SJCRH30 (cell line): ENCODE data around the gene CNNM2. TPM values are rescaled to one million over a fixed set of nuclear protein-coding genes. Genes with fewer than 3 reads are reported as not detected.
A peak's percentile ranks its signal among the peaks of the same experiment; 100 is the strongest.
"Not testable (repeated sequence)": the region's sequence is repeated elsewhere in the genome, so short reads cannot be mapped to it uniquely, and the experiment has no call there.

Source experiments
- DNase-seq, 2 experiments: peaks; one replicate each; pipeline ENCODE4 v3.0.0-alpha.2; 2015 to 2020
- H3K27ac ChIP-seq: fragments of 250-450 bp; sonication (Bioruptor Pico); 2 replicates; pipeline ENCODE4 v1.5.1; 2020; ENCODE audit warnings: mild to moderate bottlenecking, moderate library complexity
- H3K27me3 ChIP-seq: fragments of 250-450 bp; sonication (Bioruptor Pico); 2 replicates; pipeline ENCODE4 v1.5.1; 2020; ENCODE audit warnings: mild to moderate bottlenecking, moderate library complexity
- H3K36me3 ChIP-seq: fragments of 250-450 bp; sonication (Bioruptor Pico); 2 replicates; pipeline ENCODE4 v1.5.1; 2020; ENCODE audit warnings: mild to moderate bottlenecking, moderate library complexity
- H3K4me1 ChIP-seq: fragments of 250-450 bp; sonication (Bioruptor Pico); 2 replicates; pipeline ENCODE4 v1.5.1; 2020; ENCODE audit warnings: mild to moderate bottlenecking, moderate library complexity
- H3K4me3 ChIP-seq: fragments of 250-450 bp; sonication (Bioruptor Pico); 2 replicates; pipeline ENCODE4 v1.5.1; 2020; ENCODE audit warnings: mild to moderate bottlenecking, moderate library complexity
- H3K9me3 ChIP-seq: fragments of 250-450 bp; sonication (Bioruptor Pico); replicated peaks from 2 replicates; pipeline ENCODE4 v1.5.1; 2020; ENCODE audit warnings: mild to moderate bottlenecking, moderate library complexity
- total RNA-seq: library from RNA; depleted of rRNA; stranded (reverse); fragments of >200 nt; shearing (Covaris generic); gene quantifications from 2 replicates; pipeline ENCODE4 v1.2.3, GENCODE V29; 2014

The CNNM2 gene
- total RNA-seq, 1 experiment from 2014 or later = 4.9 TPM

DNA sequence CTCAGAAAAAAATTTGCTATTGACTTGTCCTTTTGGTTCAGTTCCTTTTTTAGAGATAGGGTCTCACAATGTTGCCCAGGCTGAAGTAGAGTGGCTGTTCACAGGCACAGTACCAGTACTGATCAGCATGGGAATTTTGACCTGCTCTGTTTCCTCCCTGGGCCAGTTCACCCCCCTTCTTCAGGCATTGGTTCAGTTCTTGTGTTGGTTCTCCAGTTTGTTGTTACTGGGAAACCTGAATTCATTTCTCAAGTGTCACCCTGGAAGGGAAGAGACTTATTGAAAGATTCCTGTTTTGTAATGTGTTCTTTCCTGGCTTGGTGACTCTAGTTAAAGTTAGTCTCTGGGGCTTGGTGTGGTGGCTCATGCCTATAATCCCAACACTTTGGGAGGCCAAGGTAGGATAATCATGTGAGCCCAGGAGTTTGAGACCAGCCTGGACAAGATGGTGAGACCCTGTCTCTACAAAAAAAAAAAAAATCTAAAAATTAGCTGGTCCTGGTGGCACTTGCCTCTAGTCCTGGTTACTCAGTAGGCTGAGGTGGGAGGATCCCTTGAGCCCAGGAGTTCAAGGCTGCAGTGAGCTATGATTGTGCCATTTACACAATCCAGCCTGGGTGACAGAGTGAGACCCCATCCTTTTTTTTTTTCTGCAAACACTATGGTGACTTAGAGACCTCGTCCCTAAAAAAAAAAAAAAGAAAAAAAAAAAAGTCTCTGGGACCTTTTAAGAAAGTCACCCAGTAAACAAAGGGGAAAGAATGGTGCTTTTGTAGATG is 52.7 kb downstream of the CNNM2 start:
- DNase-seq = no peak
- Histone ChIP-seq H3K4me3 (no peak overlapping the region), H3K4me1 (no peaks in the 10 kb centered on the region), H3K27me3 (no peaks in the 10 kb centered on the region), H3K36me3 (no peaks in the 10 kb centered on the region), H3K9me3 (no peaks in the 10 kb centered on the region), H3K27ac (no peak overlapping the region)

DNA sequence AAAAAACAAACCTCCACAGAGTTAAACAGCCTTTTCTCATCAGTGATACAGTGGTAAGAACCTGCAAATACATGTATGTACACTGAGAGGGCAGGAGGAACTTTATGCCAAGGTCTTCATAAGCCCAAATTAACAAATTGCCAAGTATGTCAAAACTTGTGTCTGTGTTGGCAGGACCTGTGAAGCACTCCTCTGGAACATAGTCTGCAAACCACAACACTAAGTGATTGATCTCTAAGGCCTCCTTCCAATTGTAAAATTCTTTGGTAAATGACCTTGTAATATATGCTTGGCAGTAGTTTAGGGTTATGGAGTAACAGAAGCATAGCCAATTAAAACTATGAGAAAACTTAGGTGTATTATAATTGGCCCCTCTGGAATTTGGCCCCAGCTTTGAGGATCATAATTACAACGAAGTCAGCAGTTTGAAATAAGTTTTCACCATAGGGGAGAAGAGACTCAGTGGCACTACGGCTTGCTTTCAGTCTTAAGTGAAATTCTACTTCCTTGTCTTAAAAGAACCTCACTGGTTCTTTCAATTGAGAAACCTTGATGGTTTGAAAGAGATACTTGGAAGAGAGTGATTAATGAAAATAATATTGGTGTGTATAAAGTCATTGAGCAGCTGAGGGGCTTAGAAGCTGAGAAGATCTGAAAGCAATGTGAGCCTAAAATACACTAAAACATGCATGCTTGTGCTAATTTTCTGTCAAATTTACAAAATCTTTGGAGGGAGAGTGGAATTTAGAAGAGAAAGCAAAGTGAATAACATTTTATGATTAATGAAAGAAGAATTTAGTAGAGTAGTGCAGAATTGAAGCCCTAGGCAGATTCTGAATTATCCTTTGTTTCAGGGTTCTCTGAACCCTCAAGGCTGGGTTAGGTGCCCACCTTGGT is 57.6 kb downstream of the CNNM2 start:
- no peaks in the 10 kb centered on the region for H3K9me3 ChIP-seq
- no peaks in the 10 kb centered on the region for H3K27me3 ChIP-seq
- no peaks in the 10 kb centered on the region for H3K36me3 ChIP-seq
- H3K27ac ChIP-seq = no peak overlapping the region
- H3K4me3 ChIP-seq = no peak overlapping the region
- H3K4me1 ChIP-seq = no peaks in the 10 kb centered on the region
- no peak for DNase-seq

GRCh38 chr10:102976380-102976726 is 58.3 kb downstream of the CNNM2 start:
- not testable (repeated sequence) for H3K36me3 ChIP-seq, H3K27ac ChIP-seq, H3K9me3 ChIP-seq, H3K27me3 ChIP-seq, DNase-seq, H3K4me1 ChIP-seq, H3K4me3 ChIP-seq

DNA sequence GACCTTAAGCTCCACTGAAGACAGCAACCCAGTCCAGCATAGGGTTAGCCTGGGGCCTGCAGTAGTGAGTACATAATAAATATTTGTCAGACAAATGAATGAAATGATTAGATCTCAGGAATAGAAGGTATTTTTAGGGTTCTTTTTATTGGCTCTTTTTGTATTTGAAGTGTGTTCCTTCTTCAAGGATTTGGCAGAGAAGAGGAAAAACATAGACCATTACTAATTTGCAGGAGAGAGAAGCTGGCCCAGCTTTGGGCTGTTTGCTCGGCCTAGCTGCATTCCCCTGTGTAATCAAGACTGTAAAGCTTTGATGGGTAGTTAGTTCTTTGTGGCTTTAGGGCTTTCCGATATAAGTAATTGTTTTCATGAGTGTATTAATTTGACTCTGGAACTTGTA is 64.2 kb downstream of the CNNM2 start:
- no peaks in the 10 kb centered on the region for H3K9me3 ChIP-seq
- no peak overlapping the region for H3K27ac ChIP-seq
- no peaks in the 10 kb centered on the region for H3K27me3 ChIP-seq
- H3K4me3 ChIP-seq = no peak overlapping the region
- DNase-seq = peak in 1 of 2 experiments; percentile 6
- no peaks in the 10 kb centered on the region for H3K36me3 ChIP-seq
- no peaks in the 10 kb centered on the region for H3K4me1 ChIP-seq

DNA sequence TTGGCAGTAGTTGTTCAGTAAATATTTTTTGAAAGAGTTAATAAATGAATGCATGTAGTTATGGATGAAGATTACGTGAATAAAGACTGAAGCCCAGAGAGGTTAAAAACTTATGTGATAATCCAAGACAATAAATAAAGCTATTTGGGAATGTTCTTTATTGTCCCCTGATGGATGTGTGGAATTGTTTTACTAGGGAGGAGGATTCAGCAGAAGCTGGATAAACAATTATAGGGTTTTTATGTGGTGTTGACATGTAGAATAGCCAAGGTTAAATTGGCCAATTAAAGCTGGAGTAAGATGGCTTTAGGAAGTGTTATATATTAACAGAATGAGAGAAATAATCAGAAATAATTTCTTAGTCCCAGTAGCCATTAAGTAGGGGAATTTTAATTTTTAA is 66.0 kb downstream of the CNNM2 start:
- Histone ChIP-seq H3K4me1 (no peaks in the 10 kb centered on the region), H3K27me3 (no peaks in the 10 kb centered on the region), H3K36me3 (no peaks in the 10 kb centered on the region), H3K27ac (no peak overlapping the region), H3K9me3 (no peaks in the 10 kb centered on the region), H3K4me3 (no peak overlapping the region)
- DNase-seq = no peak

DNA sequence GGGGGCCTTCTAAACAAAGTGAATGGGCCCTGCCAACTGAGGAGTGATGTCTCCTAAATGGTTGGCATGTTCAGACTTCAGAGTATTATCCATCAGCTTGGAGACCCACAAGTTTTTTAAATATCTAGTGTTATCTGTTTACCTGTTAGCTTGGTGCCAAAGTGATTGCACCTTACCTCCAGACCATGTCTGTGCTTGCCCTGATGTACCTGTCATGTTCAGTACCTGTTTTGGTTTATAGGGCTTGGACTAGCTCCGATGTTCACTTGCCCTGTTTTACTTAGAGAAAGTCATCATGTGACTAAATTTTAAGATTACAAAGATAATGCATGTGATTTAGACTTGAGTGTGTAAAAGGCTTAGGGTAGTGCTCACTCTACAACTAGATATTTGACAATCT is 67.7 kb downstream of the CNNM2 start:
- Histone ChIP-seq H3K4me3 (no peak overlapping the region), H3K27ac (no peak overlapping the region), H3K27me3 (no peaks in the 10 kb centered on the region), H3K9me3 (no peaks in the 10 kb centered on the region), H3K36me3 (no peaks in the 10 kb centered on the region), H3K4me1 (0 out of 2 replicates have a peak, but pooled peaks cover 4% of the 10 kb centered on the region)
- DNase-seq = no peak

- no peaks in the 10 kb centered on the region for H3K36me3 ChIP-seq
- H3K4me3 ChIP-seq = no peak overlapping the region
- H3K9me3 ChIP-seq = no peaks in the 10 kb centered on the region
- no peak overlapping the region for H3K27ac ChIP-seq
- 0 out of 2 replicates have a peak, but pooled peaks cover 4% of the 10 kb centered on the region for H3K4me1 ChIP-seq
- H3K27me3 ChIP-seq = no peaks in the 10 kb centered on the region
- peak in 1 of 2 experiments; percentile 23 for DNase-seq
Observed at GRCh38 chr10:102988404-102989314, 70.6 kb downstream of the CNNM2 start.

GRCh38 chr10:102994531-102995295 is 76.6 kb downstream of the CNNM2 start:
- no peak overlapping the region for H3K27ac ChIP-seq
- H3K36me3 ChIP-seq = no peaks in the 10 kb centered on the region
- no peak for DNase-seq
- H3K4me1 ChIP-seq = no peaks in the 10 kb centered on the region
- no peaks in the 10 kb centered on the region for H3K9me3 ChIP-seq
- H3K4me3 ChIP-seq = no peak overlapping the region
- no peaks in the 10 kb centered on the region for H3K27me3 ChIP-seq

DNA sequence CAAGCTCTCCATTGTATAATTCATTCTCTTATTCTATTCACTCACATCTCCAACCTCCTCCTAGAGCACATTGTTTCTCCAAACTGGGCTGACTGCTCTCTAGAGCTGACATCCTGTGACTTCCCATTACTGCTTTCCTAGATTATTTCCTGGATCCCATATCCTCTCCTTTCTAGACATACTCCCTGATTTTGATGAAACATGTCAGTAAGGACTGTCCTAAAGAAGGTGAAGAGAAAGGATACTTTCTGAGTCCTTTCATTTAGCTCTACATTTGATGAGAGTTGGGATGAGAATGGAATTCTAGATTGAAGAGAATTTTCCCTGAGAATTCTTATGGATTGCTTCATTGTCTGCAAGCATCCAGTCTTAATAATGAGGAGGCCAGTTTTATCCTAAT is 78.8 kb downstream of the CNNM2 start:
- H3K4me1 ChIP-seq = no peaks in the 10 kb centered on the region
- no peak for DNase-seq

GRCh38 chr10:102997998-102998397 is 79.9 kb downstream of the CNNM2 start:
- H3K4me3 ChIP-seq = no peak overlapping the region
- no peak overlapping the region for H3K27ac ChIP-seq
- no peaks in the 10 kb centered on the region for H3K27me3 ChIP-seq
- no peaks in the 10 kb centered on the region for H3K9me3 ChIP-seq
- DNase-seq = no peak
- H3K4me1 ChIP-seq = no peaks in the 10 kb centered on the region
- no peaks in the 10 kb centered on the region for H3K36me3 ChIP-seq

More for the DNA sequence above, 78.8 kb downstream of the CNNM2 start:
- Histone ChIP-seq H3K27ac (no peak overlapping the region), H3K36me3 (no peaks in the 10 kb centered on the region), H3K4me3 (no peak overlapping the region), H3K9me3 (no peaks in the 10 kb centered on the region), H3K27me3 (no peaks in the 10 kb centered on the region)

DNA sequence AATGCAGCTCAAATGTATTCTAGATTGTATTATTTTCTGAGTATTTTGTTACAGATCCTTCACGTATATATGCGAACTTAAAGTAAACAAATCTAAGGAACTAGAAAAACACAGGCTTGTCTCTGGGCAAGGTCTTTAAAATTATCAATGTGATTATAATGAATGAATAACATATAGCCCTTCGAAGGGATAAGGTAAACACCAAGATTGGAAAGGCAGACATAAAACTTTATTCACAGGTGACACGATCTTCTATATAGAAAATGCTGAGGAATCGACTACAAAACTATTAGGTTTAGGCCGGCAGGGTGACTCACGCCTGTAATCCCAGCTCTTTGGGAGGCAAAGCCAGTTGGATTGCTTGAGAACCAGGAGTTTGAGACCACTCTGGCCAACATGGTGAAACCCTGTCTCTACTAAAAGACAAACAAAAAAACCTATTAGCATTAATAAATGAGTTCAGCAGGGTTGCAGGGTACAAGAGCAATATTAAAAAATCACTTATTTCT is 80.4 kb downstream of the CNNM2 start:
- no peak for DNase-seq
- H3K36me3 ChIP-seq = no peaks in the 10 kb centered on the region
- H3K27me3 ChIP-seq = no peaks in the 10 kb centered on the region
- no peaks in the 10 kb centered on the region for H3K4me1 ChIP-seq
- no peak overlapping the region for H3K27ac ChIP-seq
- H3K4me3 ChIP-seq = no peak overlapping the region
- H3K9me3 ChIP-seq = no peaks in the 10 kb centered on the region

DNA sequence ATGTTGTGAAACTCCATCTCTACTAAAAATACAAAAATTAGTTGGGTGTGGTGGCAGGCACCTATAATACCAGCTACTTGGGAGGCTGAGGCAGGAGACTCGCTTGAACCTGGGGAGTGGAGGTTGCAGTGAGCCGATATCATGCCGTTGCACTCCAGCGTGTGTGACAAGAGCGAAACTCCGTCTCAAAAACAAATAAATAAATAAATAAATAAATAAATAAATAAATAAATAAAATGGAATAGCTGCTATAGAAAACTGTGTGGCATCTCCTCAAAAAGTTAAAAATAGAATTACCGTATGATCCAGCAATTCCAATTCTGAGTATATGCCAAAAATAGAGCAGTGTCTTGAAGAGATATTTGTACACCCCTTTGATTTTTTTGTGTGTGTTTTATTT is 82.0 kb downstream of the CNNM2 start:
- not testable (repeated sequence) for DNase-seq, H3K4me1 ChIP-seq, H3K27me3 ChIP-seq, H3K4me3 ChIP-seq, H3K36me3 ChIP-seq, H3K9me3 ChIP-seq, H3K27ac ChIP-seq

GRCh38 chr10:103007017-103007416 is 88.9 kb downstream of the CNNM2 start:
- Histone ChIP-seq H3K4me1 (no peaks in the 10 kb centered on the region), H3K36me3 (no peaks in the 10 kb centered on the region), H3K9me3 (no peaks in the 10 kb centered on the region), H3K4me3 (no peak overlapping the region), H3K27me3 (no peaks in the 10 kb centered on the region), H3K27ac (no peak overlapping the region)
- no peak for DNase-seq

DNA sequence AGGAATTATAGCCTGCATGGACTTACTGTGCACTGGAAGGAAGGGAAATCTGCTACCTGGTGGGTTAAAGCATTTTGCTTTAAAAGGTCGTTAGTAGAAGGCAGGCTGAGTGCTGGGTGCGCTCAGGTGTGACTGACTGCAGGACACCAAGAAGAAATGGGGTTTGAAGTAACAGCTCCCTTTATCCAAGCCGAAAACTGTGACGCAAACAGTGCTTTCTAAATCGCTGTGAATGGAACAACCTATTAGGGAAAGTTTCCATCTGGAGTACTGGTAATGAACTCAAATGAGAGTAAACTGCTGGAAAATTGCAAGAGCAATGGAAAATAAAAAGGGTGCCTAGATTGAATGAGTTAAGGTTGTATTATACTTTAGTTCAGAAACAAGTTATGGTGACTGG is 95.3 kb downstream of the CNNM2 start:
- H3K4me1 ChIP-seq = no peaks in the 10 kb centered on the region
- H3K27ac ChIP-seq = no peak overlapping the region
- no peaks in the 10 kb centered on the region for H3K36me3 ChIP-seq
- no peak for DNase-seq
- no peak overlapping the region for H3K4me3 ChIP-seq
- no peaks in the 10 kb centered on the region for H3K9me3 ChIP-seq
- no peaks in the 10 kb centered on the region for H3K27me3 ChIP-seq
